Transverse colon (tissue), 4 donors: ENCODE measurements around the gene PPP3CA. TPM values are rescaled to one million over a fixed set of nuclear protein-coding genes. Genes with fewer than 3 reads are reported as not detected.

ENCODE experiments used
- DNase-seq: peaks from one replicate; pipeline ENCODE4 v3.0.0-alpha.2; 2019
- H3K27ac ChIP-seq, 4 donors: fragments of 200-600 bp; sonication (generic); 2 replicates each; pipeline ENCODE4 v1.5.1; 2016 to 2018; ENCODE audit warnings: inconsistent platforms in 4 of 4
- H3K27me3 ChIP-seq: fragments of 200-600 bp; sonication (generic); 2 replicates; pipeline ENCODE4 v1.5.1; 2017; ENCODE audit warnings: inconsistent platforms
- H3K36me3 ChIP-seq, 4 donors: fragments of 200-600 bp; sonication (generic); 2 replicates each; pipeline ENCODE4 v1.5.1; 2017 to 2019; ENCODE audit warnings: inconsistent platforms in 4 of 4
- H3K4me1 ChIP-seq, 4 donors: fragments of 200-600 bp; sonication (generic); 2 replicates each; pipeline ENCODE4 v1.5.1; 2017 to 2020; ENCODE audit warnings: inconsistent platforms in 4 of 4
- H3K4me3 ChIP-seq, 4 donors: fragments of 200-600 bp; sonication (generic); 1 replicate in 1 of 4; 2 replicates in 3 of 4; pipeline versions ENCODE4 v1.5.1 to v1.6.1; 2017 to 2019; ENCODE audit warnings: inconsistent platforms in 4 of 4
- H3K9me3 ChIP-seq, 2 donors: fragments of 200-600 bp; sonication (generic); 2 replicates each; pipeline ENCODE4 v1.5.1; 2017 to 2019; ENCODE audit warnings: inconsistent platforms in 2 of 2
- EP300 ChIP-seq: sonication (generic); formaldehyde crosslinking; IDR thresholded peaks from one replicate; pipeline ENCODE4 v1.6.1; 2017; ENCODE audit warnings: antibody characterized with exemption, low read depth
- POLR2A ChIP-seq: fragments of 450-650 bp; IDR thresholded peaks from one replicate; pipeline ENCODE4 v1.6.1; 2016; ENCODE audit warnings: antibody characterized with exemption, mild to moderate bottlenecking, moderate library complexity
- POLR2AphosphoS5 ChIP-seq, 3 donors: sonication (generic); formaldehyde crosslinking; IDR thresholded peaks; one replicate each; pipeline ENCODE4 v1.6.1; 2016; ENCODE audit warnings: antibody characterized with exemption in 3 of 3
- WGBS, 2 donors: methylation state at CpG; one replicate each; pipeline ENCODE4 v1.1.5; 2018; ENCODE audit warnings: low coverage in 1 of 2; 5-methylcytosine and 5-hydroxymethylcytosine counted together
- in situ Hi-C, 4 donors: fragments of 200-750 bp; cut with MboI; loops; one replicate each; pipeline versions ENCODE4 v1.15.0 to v1.15.1; 2017; ENCODE audit warnings: low sequenced_read_pairs in 3 of 4, low pct_ligation_motif_present in 1 of 4, low pct_unique_long_range_greater_than_20kb in 1 of 4
- intact Hi-C: fragments of 100-400 bp; cut with DNase I; formaldehyde crosslinking; loops from one replicate; pipeline ENCODE4 v1.15.1; 2023; ENCODE audit warnings: low total_unique reads
- total RNA-seq, 4 donors: library from RNA; depleted of rRNA; stranded (reverse); fragments of >200 nt; gene quantifications; one replicate each; pipeline ENCODE4 v1.1.0, GENCODE V29; 2016
- TF ChIP-seq, protein P1 (sequence below), 5 experiments: fragments of 200-600 bp in 3 of 5; fragments of 450-650 bp in 2 of 5; sonication (generic) in 3 of 5; IDR thresholded peaks; 1 replicate in 2 of 5; 2 replicates in 3 of 5; pipeline ENCODE4 v1.5.1; 2016 to 2017; ENCODE audit warnings: antibody characterized with exemption in 5 of 5, inconsistent platforms in 3 of 5, mild to moderate bottlenecking in 2 of 5, moderate library complexity in 1 of 5

PPP3CA gene
- total RNA-seq, 4 donors from 2014 or later: 29.2 to 50.7 (median 37.7) TPM

GRCh38 chr4:101104312-101105052, 242.8 kb downstream of the PPP3CA start:
- TF ChIP-seq POLR2A (no peak), POLR2AphosphoS5 (IDR thresholded peaks at IDR 0.05) (no peak), EP300 (no peak)
- TF ChIP-seq, protein P1, sequence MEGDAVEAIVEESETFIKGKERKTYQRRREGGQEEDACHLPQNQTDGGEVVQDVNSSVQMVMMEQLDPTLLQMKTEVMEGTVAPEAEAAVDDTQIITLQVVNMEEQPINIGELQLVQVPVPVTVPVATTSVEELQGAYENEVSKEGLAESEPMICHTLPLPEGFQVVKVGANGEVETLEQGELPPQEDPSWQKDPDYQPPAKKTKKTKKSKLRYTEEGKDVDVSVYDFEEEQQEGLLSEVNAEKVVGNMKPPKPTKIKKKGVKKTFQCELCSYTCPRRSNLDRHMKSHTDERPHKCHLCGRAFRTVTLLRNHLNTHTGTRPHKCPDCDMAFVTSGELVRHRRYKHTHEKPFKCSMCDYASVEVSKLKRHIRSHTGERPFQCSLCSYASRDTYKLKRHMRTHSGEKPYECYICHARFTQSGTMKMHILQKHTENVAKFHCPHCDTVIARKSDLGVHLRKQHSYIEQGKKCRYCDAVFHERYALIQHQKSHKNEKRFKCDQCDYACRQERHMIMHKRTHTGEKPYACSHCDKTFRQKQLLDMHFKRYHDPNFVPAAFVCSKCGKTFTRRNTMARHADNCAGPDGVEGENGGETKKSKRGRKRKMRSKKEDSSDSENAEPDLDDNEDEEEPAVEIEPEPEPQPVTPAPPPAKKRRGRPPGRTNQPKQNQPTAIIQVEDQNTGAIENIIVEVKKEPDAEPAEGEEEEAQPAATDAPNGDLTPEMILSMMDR (IDR thresholded peaks at IDR 0.05): no peak
- peak overlapping the region in 3 of 4 donors; percentile 38 to 61 (median 59) for H3K27ac ChIP-seq

GRCh38 chr4:101103381-101104142, 243.8 kb downstream of the PPP3CA start:
- H3K36me3 ChIP-seq: peaks cover 0 to 2% (median 0%) of the 10 kb centered on the region in 4 donors
- H3K27ac ChIP-seq: peak overlapping the region; percentile 38 to 61 (median 54)
- TF ChIP-seq POLR2A (no peak), EP300 (no peak), POLR2AphosphoS5 (IDR thresholded peaks at IDR 0.05) (no peak)
- TF ChIP-seq, protein P1 (IDR thresholded peaks at IDR 0.05): no peak
- no peaks in the 10 kb centered on the region for H3K9me3 ChIP-seq
- no peak for DNase-seq
- intact Hi-C loops (no loop called here), in situ Hi-C loops (no loop called here)
- 15 to 20% methylated on average over 3 to 4 of the region's 4 CpGs for WGBS, 2 donors
- no peak overlapping the region for H3K4me3 ChIP-seq
- no peaks in the 10 kb centered on the region for H3K27me3 ChIP-seq
- peaks cover 13 to 31% (median 22%) of the 10 kb centered on the region in 4 donors for H3K4me1 ChIP-seq

More at GRCh38 chr4:101104312-101105052, 242.8 kb downstream of the PPP3CA start:
- Histone ChIP-seq H3K9me3 (no peaks in the 10 kb centered on the region), H3K4me3 (no peak overlapping the region), H3K4me1 (peaks cover 13 to 31% (median 22%) of the 10 kb centered on the region in 4 donors), H3K27me3 (no peaks in the 10 kb centered on the region), H3K36me3 (no peaks in the 10 kb centered on the region)
- 41 to 49% methylated on average over 6 of the region's 6 CpGs for WGBS, 2 donors
- no peak for DNase-seq
- intact Hi-C loops: no loop called here
- in situ Hi-C loops: no loop called here

DNA sequence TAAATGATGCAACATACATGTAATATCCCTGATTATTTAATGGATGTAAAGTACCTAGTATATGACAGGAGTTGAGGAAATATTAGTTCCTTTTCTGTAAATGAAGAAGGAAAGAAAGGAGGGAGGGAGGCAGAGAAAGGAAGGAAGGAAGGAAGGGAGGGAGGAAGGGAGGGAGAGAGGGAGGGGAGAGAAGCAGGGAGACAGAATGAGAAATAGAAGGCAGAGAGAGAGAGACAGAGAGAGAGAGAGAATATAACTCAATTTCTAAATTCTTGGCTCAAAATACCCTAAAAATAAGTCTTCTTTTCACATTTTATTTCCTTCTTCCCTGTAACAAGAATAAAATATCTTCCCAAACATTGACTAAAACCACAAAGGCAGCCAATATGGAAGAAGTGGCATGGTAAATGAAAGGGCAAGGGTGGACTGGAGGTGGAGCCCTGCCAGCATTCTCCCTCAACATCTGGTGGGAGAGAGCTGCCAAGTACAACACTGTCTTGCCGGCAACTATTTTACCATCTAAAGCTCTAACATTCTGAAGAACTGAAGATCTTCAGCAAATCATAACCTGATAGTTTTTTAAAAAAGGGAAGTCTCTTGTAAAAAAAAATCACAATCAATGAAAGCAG, 245.1 kb downstream of the PPP3CA start:
- intact Hi-C loops (no loop called here), in situ Hi-C loops (no loop called here)
- Histone ChIP-seq H3K4me1 (peaks cover 13 to 31% (median 22%) of the 10 kb centered on the region in 4 donors), H3K36me3 (peaks cover 0 to 12% (median 0%) of the 10 kb centered on the region in 4 donors), H3K4me3 (no peak overlapping the region), H3K27ac (peak overlapping the region in 1 of 4 donors; percentile 13), H3K9me3 (no peaks in the 10 kb centered on the region), H3K27me3 (no peaks in the 10 kb centered on the region)
- peak; percentile 20 for DNase-seq
- WGBS, 2 donors: 13 to 15% methylated on average over 1 of the region's 1 CpG
- TF ChIP-seq POLR2AphosphoS5 (IDR thresholded peaks at IDR 0.05): no peak
- TF ChIP-seq POLR2A: no peak
- no peak for TF ChIP-seq EP300
- TF ChIP-seq, protein P1 (IDR thresholded peaks at IDR 0.05): no peak

DNA sequence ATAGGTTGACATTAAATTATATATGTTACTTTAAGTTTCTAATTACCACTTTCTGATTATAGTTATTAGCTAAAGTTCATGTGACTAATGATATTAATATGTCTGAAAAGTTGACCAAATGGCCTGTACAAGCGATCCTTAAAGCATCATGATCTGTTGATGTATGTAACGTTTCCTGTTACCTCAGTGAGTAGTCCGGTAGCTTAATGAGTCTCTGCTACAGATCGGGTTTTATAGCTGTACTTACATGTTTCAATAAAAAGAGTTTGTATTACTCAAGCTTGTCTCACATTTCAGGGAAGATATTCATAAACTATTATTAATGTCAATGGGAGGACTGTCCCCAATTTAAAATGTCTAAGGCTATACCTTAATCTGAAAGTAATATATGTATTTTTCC, 246.3 kb downstream of the PPP3CA start:
- no peak for DNase-seq
- intact Hi-C loops (no loop called here), in situ Hi-C loops (no loop called here)
- WGBS, 2 donors: 94 to 98% methylated on average over 4 of the region's 4 CpGs
- Histone ChIP-seq H3K4me3 (no peak overlapping the region), H3K36me3 (peaks cover 0 to 12% (median 0%) of the 10 kb centered on the region in 4 donors), H3K27ac (no peak overlapping the region), H3K27me3 (no peaks in the 10 kb centered on the region), H3K9me3 (no peaks in the 10 kb centered on the region), H3K4me1 (peaks cover 13 to 31% (median 22%) of the 10 kb centered on the region in 4 donors)
- TF ChIP-seq EP300 (no peak), POLR2A (no peak), POLR2AphosphoS5 (IDR thresholded peaks at IDR 0.05) (no peak)
- TF ChIP-seq, protein P1 (IDR thresholded peaks at IDR 0.05): no peak
